Activated T-cell treated with anti-CD3 and anti-CD28 coated beads, Interleukin-2, amount 50 U/mL, for 24 hours (primary cell): Measurements from ENCODE around the gene CERS6.
"Not testable (repeated sequence)": the region's sequence is repeated elsewhere in the genome, so short reads cannot be mapped to it uniquely, and the experiment has no call there.

ENCODE experiments used
- DNase-seq: peaks from one replicate; pipeline ENCODE4 v3.0.0-alpha.2; 2020
- H3K27ac Mint-ChIP-seq: 2 replicates; pipeline ENCODE4 v1.8.0; 2020; ENCODE audit warnings: mild to moderate bottlenecking, mixed read lengths
- H3K27me3 Mint-ChIP-seq: 2 replicates; pipeline ENCODE4 v1.8.0; 2020; ENCODE audit warnings: mixed read lengths
- H3K36me3 Mint-ChIP-seq: 2 replicates; pipeline ENCODE4 v1.8.0; 2020; ENCODE audit warnings: low read depth, mixed read lengths
- H3K4me1 Mint-ChIP-seq: 2 replicates; pipeline ENCODE4 v1.8.0; 2020; ENCODE audit warnings: low read depth, mixed read lengths
- H3K4me3 Mint-ChIP-seq: 2 replicates; pipeline ENCODE4 v1.8.0; 2020; ENCODE audit warnings: mild to moderate bottlenecking, moderate library complexity, mixed read lengths
- H3K9me3 Mint-ChIP-seq: 2 replicates; pipeline ENCODE4 v1.8.0; 2020; ENCODE audit warnings: mixed read lengths

The CERS6 gene

GRCh38 chr2:168766600-168766999, 310.5 kb downstream of the CERS6 start:
- DNase-seq: no peak
- H3K4me3 Mint-ChIP-seq: no peak overlapping the region
- H3K27ac Mint-ChIP-seq: no peak overlapping the region
- peaks cover 11% of the 10 kb centered on the region for H3K4me1 Mint-ChIP-seq
- peaks cover 64% of the 10 kb centered on the region for H3K36me3 Mint-ChIP-seq
- no peaks in the 10 kb centered on the region for H3K27me3 Mint-ChIP-seq
- H3K9me3 Mint-ChIP-seq: no peaks in the 10 kb centered on the region

DNA sequence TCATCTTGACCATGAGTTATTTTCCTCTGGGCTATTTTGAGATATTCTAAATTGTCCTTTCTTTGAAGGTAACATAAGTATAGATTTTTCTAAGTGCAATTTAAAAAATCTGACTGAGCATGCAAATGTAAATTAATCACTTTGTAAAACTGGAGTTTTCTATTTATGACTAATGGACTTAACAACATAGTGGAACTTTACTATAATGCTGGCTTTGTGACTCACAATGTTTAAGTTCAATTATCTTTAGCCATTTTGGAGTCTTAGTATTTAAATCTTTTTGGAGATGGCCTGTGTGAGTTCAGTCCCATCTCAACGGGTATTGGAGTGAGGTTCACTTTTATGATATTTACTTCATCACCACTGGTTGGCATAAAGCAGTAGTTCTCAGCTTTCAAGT, 311.2 kb downstream of the CERS6 start:
- Mint-ChIP-seq H3K36me3 (peaks cover 69% of the 10 kb centered on the region), H3K4me1 (peaks cover 11% of the 10 kb centered on the region), H3K27ac (no peak overlapping the region), H3K4me3 (no peak overlapping the region), H3K27me3 (no peaks in the 10 kb centered on the region), H3K9me3 (no peaks in the 10 kb centered on the region)
- DNase-seq: no peak

GRCh38 chr2:168768357-168768756, 312.3 kb downstream of the CERS6 start:
- H3K4me3 Mint-ChIP-seq, H3K27me3 Mint-ChIP-seq, DNase-seq, H3K27ac Mint-ChIP-seq, H3K9me3 Mint-ChIP-seq: not testable (repeated sequence)
- H3K4me1 Mint-ChIP-seq: peaks cover 11% of the 10 kb centered on the region
- H3K36me3 Mint-ChIP-seq: peaks cover 80% of the 10 kb centered on the region

DNA sequence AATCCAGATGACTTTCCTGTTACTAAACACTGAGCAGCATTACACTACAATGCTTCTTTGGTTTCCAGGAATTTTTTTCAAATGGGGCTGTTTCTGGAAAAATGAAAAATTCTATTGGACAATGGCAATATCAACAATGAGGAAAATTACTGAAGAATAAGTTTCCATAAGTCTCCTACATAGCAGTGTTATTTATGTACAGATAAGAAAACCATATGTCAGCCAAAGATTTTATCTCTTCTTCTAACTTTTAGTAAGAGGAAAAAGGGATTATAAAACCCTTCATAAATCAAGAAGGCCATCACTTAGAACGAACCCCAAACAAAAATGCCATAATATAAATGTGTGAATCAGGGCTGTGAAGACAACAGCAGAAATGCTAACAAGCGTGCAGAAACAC, 314.7 kb downstream of the CERS6 start:
- peaks cover 83% of the 10 kb centered on the region for H3K36me3 Mint-ChIP-seq
- H3K4me3 Mint-ChIP-seq: no peak overlapping the region
- H3K4me1 Mint-ChIP-seq: peaks cover 8% of the 10 kb centered on the region

GRCh38 chr2:168772704-168773103, 316.6 kb downstream of the CERS6 start:
- Mint-ChIP-seq H3K4me3 (no peak overlapping the region), H3K36me3 (peaks cover 65% of the 10 kb centered on the region), H3K27me3 (no peaks in the 10 kb centered on the region), H3K27ac (no peak overlapping the region), H3K4me1 (no peaks in the 10 kb centered on the region), H3K9me3 (peaks cover 2% of the 10 kb centered on the region)
- DNase-seq: no peak

More for the DNA sequence above, 314.7 kb downstream of the CERS6 start:
- no peak for DNase-seq
- no peak overlapping the region for H3K27ac Mint-ChIP-seq
- no peaks in the 10 kb centered on the region for H3K27me3 Mint-ChIP-seq
- H3K9me3 Mint-ChIP-seq: peaks cover 2% of the 10 kb centered on the region

DNA sequence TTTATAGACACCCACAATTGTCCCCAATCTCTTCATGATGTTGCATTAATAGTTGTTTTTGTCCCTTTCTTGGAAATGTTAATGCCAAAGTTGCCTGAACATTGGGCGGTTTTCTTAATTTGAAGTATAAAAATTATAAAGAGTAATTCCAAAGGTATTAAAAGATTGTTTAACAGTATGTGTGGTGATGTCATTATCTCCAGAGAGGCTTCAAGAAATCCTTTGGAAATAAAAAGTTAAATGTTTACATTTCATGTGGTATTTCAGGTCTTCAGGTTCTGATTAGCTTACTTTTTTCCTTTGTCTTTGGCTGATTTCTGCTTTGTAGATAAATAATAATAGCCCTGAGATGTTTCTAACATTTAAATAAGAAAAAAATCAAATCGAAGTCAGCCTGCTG, 317.1 kb downstream of the CERS6 start:
- Mint-ChIP-seq H3K4me3 (no peak overlapping the region), H3K36me3 (peaks cover 61% of the 10 kb centered on the region), H3K27ac (no peak overlapping the region)

DNA sequence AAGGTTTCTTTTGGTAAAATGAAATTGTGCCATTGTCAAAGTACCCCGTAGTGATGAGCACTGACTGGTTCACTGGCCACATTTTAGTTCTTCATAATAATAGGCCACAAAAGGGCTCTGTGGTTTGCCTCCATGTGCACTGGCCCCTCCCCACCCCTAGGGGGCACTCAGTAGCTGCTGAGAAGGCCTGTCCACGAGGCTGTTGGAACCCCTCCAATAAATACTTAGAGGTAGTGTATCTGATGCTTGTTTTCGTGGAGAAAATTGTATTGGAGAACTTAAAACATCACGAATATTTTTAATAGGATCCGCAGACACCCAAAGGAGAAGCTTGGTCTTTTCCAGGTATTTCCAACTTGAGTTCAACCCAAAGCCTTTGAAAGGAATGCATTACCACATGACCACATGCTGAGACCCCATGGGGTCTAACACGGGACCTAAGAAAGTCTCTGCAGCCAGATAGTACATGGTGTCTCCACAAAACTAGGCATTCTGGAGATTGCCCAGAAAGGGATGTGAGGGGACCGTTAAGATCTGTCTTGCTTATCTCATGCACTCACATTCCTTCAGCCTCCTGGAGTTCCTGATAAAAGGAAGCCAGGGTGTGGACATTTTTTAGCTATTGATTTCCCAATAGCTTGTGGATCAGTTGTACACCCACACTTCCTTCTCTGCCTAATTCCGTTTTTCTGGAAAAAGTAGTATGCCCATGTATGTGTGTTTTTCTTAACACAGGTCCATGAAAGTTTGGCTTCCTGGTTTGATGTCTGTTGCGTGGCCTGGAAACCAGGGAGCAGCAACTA, 317.8 kb downstream of the CERS6 start:
- DNase-seq: no peak
- no peaks in the 10 kb centered on the region for H3K27me3 Mint-ChIP-seq
- peaks cover 2% of the 10 kb centered on the region for H3K9me3 Mint-ChIP-seq
- H3K4me3 Mint-ChIP-seq: no peak overlapping the region
- H3K27ac Mint-ChIP-seq: no peak overlapping the region
- no peaks in the 10 kb centered on the region for H3K4me1 Mint-ChIP-seq
- H3K36me3 Mint-ChIP-seq: peaks cover 57% of the 10 kb centered on the region

More for the DNA sequence above, 317.1 kb downstream of the CERS6 start:
- Mint-ChIP-seq H3K9me3 (peaks cover 2% of the 10 kb centered on the region), H3K27me3 (no peaks in the 10 kb centered on the region), H3K4me1 (no peaks in the 10 kb centered on the region)
- no peak for DNase-seq

- no peak for DNase-seq
- no peaks in the 10 kb centered on the region for H3K4me1 Mint-ChIP-seq
- no peak overlapping the region for H3K27ac Mint-ChIP-seq
- peaks cover 39% of the 10 kb centered on the region for H3K36me3 Mint-ChIP-seq
- no peaks in the 10 kb centered on the region for H3K27me3 Mint-ChIP-seq
- peaks cover 2% of the 10 kb centered on the region for H3K9me3 Mint-ChIP-seq
- no peak overlapping the region for H3K4me3 Mint-ChIP-seq
Measured at GRCh38 chr2:168775837-168776236, 319.8 kb downstream of the CERS6 start.

DNA sequence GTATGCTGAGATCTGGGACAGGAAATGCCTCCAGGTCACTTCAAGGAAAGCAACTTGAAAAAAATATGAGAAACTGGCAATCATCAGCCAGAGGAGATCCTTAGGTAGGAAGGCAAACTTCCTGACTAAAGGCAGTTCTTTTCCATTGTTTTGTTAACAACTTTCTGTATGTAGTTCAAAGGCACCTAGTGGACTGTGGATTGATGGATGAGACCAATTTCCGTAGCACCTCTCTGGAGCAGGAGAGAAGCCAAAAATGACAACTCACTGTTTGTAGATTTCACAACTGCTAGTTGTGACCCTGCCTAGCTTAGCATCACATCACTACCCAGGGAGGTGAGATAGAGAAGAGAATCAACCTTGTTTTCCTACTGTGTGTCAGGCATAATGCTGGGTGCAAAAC, 324.6 kb downstream of the CERS6 start:
- no peak for DNase-seq

DNA sequence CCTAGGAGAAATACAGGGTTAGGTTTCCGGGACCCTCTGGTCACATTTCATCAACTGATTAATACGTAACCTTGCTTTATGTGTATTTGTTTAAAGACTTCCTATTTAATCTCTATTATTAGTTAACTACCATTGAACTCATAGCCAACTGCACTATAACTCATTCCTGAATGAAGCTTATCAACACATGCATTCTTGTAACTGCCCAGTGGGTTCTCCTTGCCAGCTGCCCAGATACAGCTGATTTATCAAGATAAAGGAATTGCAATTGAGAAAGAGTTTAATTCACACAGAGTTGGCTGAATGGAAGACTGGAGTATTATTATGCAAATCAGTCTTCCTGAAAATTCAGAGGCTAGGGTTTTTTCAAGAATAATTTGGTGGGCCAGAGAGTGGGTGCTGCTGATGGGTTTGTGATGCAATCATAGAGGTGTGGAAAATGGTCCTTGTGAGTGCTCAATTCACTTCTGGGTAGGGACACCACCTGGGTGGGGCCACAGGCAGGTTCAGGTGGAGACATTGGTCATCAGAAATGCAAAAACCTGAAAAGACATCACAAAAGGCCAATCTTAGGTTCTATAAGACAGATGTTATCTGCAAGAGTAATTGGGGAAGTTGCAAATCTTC, 325.2 kb downstream of the CERS6 start:
- no peak for DNase-seq
- Mint-ChIP-seq H3K4me1 (no peaks in the 10 kb centered on the region), H3K4me3 (no peak overlapping the region), H3K27me3 (no peaks in the 10 kb centered on the region), H3K36me3 (no peaks in the 10 kb centered on the region), H3K9me3 (no peaks in the 10 kb centered on the region), H3K27ac (no peak overlapping the region)

More for the DNA sequence above, 324.6 kb downstream of the CERS6 start:
- no peak overlapping the region for H3K27ac Mint-ChIP-seq
- no peaks in the 10 kb centered on the region for H3K4me1 Mint-ChIP-seq
- H3K36me3 Mint-ChIP-seq: no peaks in the 10 kb centered on the region
- no peaks in the 10 kb centered on the region for H3K27me3 Mint-ChIP-seq
- no peaks in the 10 kb centered on the region for H3K9me3 Mint-ChIP-seq
- no peak overlapping the region for H3K4me3 Mint-ChIP-seq

- no peaks in the 10 kb centered on the region for H3K36me3 Mint-ChIP-seq
- no peak for DNase-seq
- no peaks in the 10 kb centered on the region for H3K27me3 Mint-ChIP-seq
- H3K4me3 Mint-ChIP-seq: no peak overlapping the region
- no peaks in the 10 kb centered on the region for H3K9me3 Mint-ChIP-seq
- H3K27ac Mint-ChIP-seq: no peak overlapping the region
- no peaks in the 10 kb centered on the region for H3K4me1 Mint-ChIP-seq
Measured at GRCh38 chr2:168782271-168782670, 326.2 kb downstream of the CERS6 start.

GRCh38 chr2:168784993-168785392, 328.9 kb downstream of the CERS6 start:
- no peaks in the 10 kb centered on the region for H3K4me1 Mint-ChIP-seq
- no peaks in the 10 kb centered on the region for H3K36me3 Mint-ChIP-seq
- no peaks in the 10 kb centered on the region for H3K9me3 Mint-ChIP-seq
- no peak for DNase-seq
- no peak overlapping the region for H3K27ac Mint-ChIP-seq
- H3K27me3 Mint-ChIP-seq: no peaks in the 10 kb centered on the region
- no peak overlapping the region for H3K4me3 Mint-ChIP-seq

- H3K36me3 Mint-ChIP-seq: no peaks in the 10 kb centered on the region
- no peaks in the 10 kb centered on the region for H3K9me3 Mint-ChIP-seq
- no peak overlapping the region for H3K4me3 Mint-ChIP-seq
- no peak for DNase-seq
- H3K27ac Mint-ChIP-seq: no peak overlapping the region
- H3K27me3 Mint-ChIP-seq: no peaks in the 10 kb centered on the region
- H3K4me1 Mint-ChIP-seq: no peaks in the 10 kb centered on the region
Measured at GRCh38 chr2:168787098-168787781, 331.2 kb downstream of the CERS6 start.

- DNase-seq: no peak
- no peaks in the 10 kb centered on the region for H3K9me3 Mint-ChIP-seq
- no peaks in the 10 kb centered on the region for H3K4me1 Mint-ChIP-seq
- H3K27me3 Mint-ChIP-seq: no peaks in the 10 kb centered on the region
- no peaks in the 10 kb centered on the region for H3K36me3 Mint-ChIP-seq
- no peak overlapping the region for H3K27ac Mint-ChIP-seq
- no peak overlapping the region for H3K4me3 Mint-ChIP-seq
Measured at GRCh38 chr2:168787782-168788376, 331.8 kb downstream of the CERS6 start.
